NB4 (cell line): ENCODE data around the gene BLVRA.

Experiments
- DNase-seq: peaks from one replicate; pipeline ENCODE4 v3.0.0; 2010; ENCODE audit warnings: low read depth
- H3K4me3 ChIP-seq: one replicate; pipeline ENCODE4 v1.5.1; 2011; ENCODE audit warnings: mild to moderate bottlenecking, low read depth, low read length, moderate library complexity
- MAX ChIP-seq: IDR thresholded peaks from 2 replicates; pipeline ENCODE4 v1.6.1; 2011; ENCODE audit warnings: low read depth, low read length
- MYC ChIP-seq: IDR thresholded peaks from 2 replicates; pipeline ENCODE4 v1.6.1; 2011; ENCODE audit warnings: low read depth, low read length
- POLR2A ChIP-seq: IDR thresholded peaks from 2 replicates; pipeline ENCODE4 v1.6.1; 2011; ENCODE audit warnings: mild to moderate bottlenecking; ENCODE audit not compliant: insufficient read length; ENCODE audit errors: extremely low read depth
- TF ChIP-seq, protein P1 (sequence below): IDR thresholded peaks from one replicate; pipeline ENCODE4 v1.5.1; 2012; ENCODE audit warnings: low read depth, low read length

BLVRA gene

DNA sequence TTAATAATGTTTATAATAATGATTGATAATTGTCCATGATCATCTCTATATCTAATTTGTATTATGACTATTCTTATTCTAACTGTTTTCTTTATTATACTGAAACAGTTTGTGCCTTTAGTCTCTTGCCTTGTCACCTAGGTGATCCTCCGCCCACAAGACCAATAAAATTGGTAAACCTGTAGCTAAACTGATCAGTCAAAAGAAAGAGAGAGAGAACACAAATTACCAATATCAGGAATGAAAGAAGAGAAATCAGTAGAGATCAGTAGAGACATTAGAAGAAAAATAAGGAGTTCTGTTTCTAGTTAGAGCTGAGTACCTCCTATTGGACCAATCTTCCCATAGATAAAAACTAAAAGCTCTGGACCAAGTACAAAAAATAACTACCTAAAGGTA is 23.1 kb upstream of the BLVRA start:
- no peak overlapping the region for H3K4me3 ChIP-seq
- TF ChIP-seq MAX (no peak), POLR2A (no peak), MYC (no peak)
- TF ChIP-seq, protein P1, sequence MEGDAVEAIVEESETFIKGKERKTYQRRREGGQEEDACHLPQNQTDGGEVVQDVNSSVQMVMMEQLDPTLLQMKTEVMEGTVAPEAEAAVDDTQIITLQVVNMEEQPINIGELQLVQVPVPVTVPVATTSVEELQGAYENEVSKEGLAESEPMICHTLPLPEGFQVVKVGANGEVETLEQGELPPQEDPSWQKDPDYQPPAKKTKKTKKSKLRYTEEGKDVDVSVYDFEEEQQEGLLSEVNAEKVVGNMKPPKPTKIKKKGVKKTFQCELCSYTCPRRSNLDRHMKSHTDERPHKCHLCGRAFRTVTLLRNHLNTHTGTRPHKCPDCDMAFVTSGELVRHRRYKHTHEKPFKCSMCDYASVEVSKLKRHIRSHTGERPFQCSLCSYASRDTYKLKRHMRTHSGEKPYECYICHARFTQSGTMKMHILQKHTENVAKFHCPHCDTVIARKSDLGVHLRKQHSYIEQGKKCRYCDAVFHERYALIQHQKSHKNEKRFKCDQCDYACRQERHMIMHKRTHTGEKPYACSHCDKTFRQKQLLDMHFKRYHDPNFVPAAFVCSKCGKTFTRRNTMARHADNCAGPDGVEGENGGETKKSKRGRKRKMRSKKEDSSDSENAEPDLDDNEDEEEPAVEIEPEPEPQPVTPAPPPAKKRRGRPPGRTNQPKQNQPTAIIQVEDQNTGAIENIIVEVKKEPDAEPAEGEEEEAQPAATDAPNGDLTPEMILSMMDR, result no peak
- no peak for DNase-seq

GRCh38 chr7:43735802-43736603 is 22.5 kb upstream of the BLVRA start:
- DNase-seq, result peak; percentile 43
- no peak for TF ChIP-seq MYC
- no peak for TF ChIP-seq POLR2A
- no peak for TF ChIP-seq MAX
- TF ChIP-seq, protein P1, result no peak
- no peak overlapping the region for H3K4me3 ChIP-seq

- DNase-seq, result no peak
- no peak for TF ChIP-seq POLR2A
- no peak for TF ChIP-seq MAX
- TF ChIP-seq, protein P1, result no peak
- TF ChIP-seq MYC, result no peak
- H3K4me3 ChIP-seq, result no peak overlapping the region
Measured at GRCh38 chr7:43737467-43738127, 20.9 kb upstream of the BLVRA start.

DNA sequence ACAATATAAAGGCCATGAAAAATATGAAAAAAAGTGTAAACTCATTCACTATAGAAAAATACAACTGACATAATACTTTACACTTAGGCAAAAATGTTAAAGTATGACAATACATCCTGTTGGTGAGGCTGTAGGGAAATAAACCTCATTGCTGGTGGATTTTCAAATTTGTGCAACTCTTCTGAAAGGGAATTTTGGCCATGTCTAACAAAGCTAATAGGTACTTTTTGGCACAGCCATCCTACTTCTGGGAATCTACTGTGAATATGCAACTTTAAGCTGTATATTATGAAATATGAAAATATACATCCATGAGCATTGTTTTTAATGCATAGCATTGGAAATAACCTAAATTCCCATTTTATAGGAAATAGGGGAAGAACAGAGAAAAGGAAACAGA is 15.8 kb upstream of the BLVRA start:
- no peak for DNase-seq
- H3K4me3 ChIP-seq, result no peak overlapping the region
- TF ChIP-seq MYC (no peak), POLR2A (no peak), MAX (no peak)
- TF ChIP-seq, protein P1, result no peak

DNA sequence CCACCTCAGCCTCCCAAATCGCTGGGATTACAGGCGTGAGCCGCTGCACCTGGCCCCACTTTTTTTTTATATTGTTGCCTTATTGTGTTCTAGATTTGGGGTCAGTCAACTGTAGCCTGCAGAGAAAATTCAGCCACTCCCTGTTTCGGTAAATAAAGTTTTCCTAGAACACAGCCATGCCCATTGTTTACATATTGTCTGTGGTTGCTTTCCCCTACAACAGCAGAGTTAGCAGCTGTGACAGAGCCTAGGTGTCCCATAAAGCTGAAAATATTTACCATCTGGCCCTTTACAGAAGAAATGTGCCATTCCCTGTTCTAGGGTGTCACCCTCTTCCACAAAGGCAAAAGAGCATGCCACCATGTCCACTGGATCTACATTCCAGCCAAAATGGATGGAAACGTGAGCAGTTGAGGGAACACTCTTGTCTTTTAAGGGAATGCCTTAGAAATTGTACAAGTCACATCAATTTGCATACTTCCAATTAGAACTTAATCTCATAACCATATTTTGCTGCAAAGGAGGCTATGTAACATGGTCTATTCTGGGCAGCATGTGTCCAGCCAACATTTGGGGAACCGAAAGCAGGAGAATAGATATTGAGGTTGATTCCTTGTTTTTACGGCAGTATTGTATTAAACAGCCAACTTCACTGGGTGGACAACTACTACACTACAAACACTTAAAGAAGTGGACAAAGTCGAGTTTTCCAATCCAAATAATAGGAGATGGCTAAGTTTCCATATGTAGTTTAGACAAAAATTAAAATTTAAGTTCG is 11.0 kb upstream of the BLVRA start:
- DNase-seq, result no peak
- TF ChIP-seq MYC, result no peak
- TF ChIP-seq MAX, result no peak
- TF ChIP-seq, protein P1, result no peak
- TF ChIP-seq POLR2A, result no peak
- no peak overlapping the region for H3K4me3 ChIP-seq
